Dermis blood vessel endothelial cell (primary cell): Measurements from ENCODE around the gene RAB40B. TPM values are rescaled to one million over a fixed set of nuclear protein-coding genes. Genes with fewer than 3 reads are reported as not detected.

Experiments used
- DNase-seq: peaks from one replicate; pipeline ENCODE4 v3.0.0; 2010
- total RNA-seq: library from RNA; depleted of rRNA; stranded (reverse); fragments of >200 nt; gene quantifications from 2 replicates; pipeline ENCODE4 v1.2.3, GENCODE V29; 2014

Gene RAB40B
- total RNA-seq, 1 donor from 2014 or later, result 5.8 TPM

DNA sequence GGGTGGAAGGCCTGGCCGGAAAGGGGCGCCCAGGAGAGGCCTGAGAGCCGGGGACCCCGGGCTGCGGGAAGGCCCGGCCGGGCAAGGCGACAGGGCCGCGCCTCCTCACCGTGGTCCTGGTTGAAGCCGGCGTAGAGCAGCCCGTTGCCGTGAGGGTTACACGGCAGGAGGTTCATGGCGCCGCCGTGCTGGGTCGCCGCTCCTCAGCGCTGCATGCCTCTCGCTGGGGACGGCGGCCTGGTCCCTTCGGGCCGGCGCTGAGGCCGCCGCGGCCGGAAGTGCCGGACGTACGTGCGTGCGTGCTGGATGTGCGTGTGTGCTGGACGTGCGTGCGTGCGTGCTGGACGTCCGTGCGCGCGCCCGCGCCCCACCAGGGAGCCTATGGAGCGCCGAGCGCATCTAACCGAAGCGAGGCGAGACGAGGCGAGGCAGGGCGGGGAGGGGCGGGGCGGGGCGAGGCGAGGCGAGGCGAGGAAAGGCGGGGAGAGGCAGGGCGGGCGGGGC, 50.3 kb downstream of the RAB40B start, which contains the start of gene WDR45B:
TSS of gene WDR45B (minus strand) at position 280 of the 504 bp plus-strand sequence. CDS start at position 176, 104 bp downstream.
- DNase-seq, result peak; percentile 99

DNA sequence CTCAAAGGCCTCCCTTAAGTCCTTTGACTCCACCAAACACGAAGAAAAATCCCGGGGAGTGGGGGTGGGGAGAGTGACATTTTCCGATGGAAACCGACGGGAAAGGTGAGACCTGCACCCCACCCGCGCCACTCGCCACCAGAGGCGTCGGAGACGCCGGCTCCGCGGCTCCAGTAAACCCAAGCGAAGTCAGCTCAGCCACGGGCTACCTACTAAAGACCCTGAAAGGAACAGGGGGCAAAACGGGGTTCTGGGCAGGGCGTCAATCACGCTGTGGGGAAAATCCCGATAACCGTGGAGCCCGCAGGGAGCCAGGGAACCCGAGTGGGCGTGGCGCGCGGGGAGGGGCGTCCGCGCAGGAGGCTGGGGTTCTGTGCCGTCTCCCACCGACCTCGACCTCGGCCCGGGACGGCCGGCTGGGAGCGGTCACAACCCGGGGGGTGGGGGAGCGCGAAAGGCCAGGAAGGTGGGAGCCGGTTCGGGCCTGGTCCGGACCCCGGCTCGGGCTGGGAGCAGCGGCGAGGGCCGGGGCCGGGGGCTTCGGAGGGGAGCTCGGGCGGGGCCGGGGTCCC, 50.8 kb downstream of the RAB40B start:
- DNase-seq, result peak; percentile 36

DNA sequence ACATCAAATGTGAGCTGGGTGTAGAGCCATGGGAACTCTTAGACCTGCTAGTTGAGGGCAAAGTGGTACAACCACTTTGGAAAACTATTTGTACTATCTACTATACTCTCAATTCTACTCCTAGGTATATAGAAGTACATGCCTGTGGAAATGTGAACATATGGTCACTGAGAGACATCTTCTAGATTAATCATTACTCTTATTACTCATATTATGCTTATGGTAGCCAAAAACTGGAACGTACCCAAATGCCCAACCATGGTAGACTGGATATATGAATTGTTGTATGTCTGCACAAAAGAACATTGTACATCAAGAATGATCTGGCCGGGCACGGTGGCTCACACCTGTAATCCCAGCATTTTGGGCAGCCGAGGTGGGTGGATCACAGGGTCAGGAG, 53.0 kb downstream of the RAB40B start:
- no peak for DNase-seq

DNA sequence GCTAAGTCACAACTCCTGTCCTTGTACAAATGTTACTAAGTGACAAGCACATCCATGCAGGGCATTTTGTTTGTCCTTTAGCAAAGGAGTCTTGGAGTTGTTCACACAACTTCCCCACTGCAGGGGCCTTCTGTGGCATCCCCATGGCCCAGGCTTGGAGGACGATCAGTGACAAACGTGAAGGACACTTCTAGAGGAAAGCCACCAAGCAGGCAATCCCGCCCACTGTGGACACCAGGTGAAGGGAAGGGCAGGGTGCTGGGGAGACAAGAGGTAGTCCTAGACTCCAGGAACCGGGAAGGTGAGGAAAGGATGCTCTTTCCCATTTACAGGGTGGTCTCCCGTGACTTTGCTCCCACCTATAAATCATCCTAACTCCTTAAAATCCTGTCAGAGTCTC, 54.4 kb downstream of the RAB40B start:
- no peak for DNase-seq

DNA sequence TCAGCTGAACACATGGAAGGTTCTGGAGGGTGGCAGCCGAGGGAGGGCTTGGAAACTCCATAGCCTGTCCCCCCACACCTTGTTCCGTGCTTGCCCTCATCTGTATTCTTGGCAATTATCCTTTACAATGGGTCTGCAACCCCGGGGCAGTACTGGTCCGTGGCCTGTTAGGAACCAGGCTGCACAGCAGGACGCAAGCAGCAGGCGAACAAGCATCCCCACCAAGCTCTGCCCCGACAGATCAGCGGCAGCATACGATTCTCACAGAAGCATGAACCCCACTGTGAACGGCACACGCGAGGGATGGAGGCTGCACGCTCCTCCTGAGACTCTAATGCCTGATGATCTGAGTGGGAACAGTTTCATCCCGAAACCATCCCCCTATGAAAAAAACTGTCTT, 56.5 kb downstream of the RAB40B start:
- DNase-seq, result no peak

DNA sequence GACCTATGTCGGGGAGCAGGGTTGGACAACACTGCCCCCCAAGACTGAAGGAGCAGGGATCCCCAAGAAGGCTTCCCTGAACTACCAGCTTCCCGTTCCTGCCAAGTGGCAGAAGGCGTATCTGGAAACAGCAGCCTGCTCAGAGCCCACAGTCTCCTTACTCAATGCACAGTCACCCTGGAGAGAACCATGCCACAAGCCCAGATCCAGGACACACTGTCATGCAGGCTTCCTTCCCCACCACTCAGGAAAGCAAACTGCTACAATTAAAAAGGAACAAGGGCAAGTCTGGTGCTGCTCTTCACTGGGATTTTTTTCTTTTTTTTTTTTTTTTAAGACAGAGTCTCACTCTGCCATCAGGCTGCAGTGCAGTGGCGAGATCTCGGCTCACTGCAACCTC, 58.5 kb downstream of the RAB40B start:
- DNase-seq, result no peak

DNA sequence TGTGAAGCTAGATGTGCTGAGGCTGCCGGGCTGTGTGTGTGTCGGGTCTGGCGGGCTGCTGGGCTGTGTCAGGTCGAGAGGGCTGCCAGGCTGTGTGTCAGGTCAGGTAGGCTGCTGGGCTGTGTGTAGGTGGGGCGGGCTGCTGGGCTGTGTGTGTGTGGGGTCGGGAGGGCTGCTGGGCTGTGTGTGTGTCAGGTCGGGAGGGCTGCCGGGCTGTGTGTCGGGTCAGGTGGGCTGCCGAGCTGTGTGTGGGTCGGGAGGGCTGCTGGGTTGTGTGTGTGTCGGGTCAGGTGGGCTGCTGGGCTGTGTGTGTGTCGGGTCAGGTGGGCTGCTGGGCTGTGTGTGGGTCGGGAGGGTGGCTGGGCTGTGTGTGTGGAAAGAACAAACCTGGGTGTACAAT, 58.9 kb downstream of the RAB40B start:
- no peak for DNase-seq

DNA sequence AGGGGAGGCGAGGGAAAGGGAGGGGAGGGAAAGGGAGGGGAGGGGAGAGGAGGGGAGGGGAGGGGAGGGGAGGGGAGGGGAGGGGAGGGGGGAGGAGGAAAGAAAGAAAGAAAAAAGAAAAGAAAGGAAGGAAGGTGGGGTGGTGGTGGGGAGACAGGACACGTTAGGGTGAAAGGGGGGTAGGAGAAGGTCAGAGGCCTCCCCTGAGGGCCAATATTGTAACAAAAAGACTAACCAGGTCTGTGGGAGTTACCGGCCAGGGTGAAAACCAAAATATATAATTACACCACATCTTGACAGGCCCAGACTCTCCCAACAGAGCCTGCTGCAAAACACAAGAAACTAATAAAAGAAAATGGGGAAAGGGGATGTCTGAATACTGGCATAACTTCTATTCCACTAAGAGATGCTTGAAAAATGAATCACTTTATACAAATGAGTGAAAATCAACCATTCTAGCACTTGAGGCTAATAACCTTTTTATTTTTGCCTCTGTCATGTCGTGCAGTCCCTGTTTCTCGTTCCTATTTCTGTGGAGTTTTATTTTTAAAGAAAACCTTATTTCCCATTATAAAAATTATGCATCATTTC, 60.2 kb downstream of the RAB40B start:
- DNase-seq, result no peak

DNA sequence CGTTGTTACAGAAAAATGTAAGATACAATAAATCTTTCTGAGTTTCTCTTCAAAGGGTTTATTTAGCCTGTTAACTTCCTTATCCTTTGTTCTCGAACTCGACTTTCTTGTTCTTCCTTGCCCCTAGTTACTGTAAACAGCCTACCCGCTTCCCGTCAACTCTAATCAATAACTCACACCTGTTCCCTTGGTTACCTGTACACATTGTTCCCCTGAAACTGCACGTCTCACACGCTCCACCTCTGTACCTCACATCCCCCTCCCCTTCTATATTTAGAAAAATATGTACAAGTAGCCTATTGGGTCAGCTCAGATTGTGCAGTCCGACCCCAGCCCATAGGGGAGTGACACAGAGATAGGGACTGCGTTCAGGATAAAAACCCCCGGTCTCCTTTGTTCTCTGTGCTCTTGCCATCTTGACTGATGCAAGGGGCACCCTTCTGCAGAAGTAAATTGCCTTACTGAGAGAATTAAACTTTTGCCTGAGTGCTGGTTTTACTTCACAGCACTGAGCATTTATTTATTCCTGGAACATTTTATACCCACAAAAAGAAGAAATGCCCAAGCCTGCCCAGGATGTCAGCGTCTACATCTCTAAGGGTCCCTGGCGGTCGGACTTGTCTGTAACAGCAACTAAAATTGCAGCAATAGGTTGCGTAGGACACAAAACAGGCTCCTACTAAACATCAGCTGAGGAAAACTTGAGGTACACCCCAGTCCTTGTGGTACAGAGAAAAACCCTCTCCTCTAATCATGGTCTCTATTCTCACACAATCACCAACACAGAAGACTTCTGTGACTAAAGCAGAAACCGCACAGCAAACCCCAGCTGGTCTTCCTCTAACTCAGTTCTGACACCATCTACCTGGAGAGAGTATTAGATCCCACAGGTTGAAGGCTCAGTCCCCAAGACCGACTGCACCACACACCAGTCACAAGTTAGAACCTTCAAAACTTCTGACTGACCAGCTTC, 61.6 kb downstream of the RAB40B start:
- peak; percentile 26 for DNase-seq

DNA sequence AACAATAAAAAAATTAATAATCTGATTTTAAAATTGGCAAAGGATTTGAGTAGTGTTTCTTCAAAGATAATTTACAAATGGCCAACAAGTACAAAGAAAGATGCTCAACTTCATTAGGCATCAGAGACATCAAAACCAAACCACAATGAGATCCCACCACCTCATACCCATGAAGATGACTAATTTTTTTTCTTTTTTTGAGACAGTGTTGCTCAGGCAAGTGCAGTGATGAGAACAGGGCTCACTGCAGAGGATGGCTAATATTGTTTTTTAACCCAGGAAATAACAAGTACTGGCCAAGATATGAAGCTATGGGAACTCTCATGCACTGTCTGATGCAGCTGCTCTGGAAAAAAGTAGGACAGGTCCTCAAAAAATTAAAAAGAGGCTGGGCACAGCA, 65.2 kb downstream of the RAB40B start:
- DNase-seq, result no peak

DNA sequence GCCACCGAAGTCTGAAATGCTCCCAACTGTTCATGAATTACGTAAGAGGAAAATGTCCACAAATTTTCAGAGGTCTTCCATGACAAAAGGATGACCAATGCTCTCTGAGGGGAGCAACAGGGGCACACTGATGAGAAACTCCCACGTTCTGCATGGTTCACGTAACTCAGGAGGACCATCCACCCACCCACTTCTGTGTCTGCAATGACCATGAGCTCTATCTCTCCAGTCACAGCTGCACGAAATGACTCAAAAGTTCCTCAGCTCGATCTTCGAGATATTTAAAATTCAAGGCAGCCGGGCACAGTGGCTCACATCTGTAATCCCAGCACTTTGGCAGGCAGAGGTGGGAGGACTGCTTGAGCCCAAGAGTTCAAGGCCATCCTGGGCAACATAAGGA, 66.0 kb downstream of the RAB40B start:
- no peak for DNase-seq

DNA sequence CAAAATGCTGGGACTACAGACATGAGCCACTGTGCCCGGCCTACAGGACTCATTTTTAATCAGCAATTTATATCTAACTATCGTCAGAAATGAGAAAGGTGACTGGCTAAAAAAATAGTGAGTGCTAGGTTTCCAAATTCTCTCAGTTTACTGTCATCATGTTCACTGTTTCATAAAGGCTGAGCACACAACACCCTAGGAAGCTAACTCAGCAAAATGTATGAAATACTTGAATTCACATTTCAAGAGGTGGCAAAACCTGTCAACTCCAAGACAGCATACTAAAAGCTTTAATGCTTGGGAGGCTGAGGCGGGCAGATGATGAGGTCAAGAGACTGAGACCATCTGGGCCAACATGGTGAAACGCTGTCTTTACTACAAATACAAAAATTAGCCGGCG, 67.0 kb downstream of the RAB40B start:
- no peak for DNase-seq

DNA sequence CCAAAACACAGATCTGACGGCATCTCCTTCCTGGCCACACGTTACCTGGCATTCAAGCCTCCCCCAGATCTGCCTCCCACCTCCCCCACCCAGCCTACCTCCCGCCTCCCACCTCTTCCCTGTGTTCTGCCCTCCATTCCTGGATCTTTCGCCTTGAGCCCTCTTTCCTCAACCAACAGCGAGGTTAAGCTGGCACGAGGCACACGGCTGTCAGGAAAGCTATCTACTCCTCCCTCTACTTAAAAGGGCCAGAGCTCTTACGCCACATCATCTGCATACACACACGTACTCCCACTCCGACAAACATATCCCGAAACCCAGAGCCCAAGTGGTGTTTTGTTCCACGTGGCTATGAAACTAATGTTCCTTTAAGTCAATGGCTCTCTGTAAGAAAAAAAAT, 68.3 kb downstream of the RAB40B start:
- no peak for DNase-seq

DNA sequence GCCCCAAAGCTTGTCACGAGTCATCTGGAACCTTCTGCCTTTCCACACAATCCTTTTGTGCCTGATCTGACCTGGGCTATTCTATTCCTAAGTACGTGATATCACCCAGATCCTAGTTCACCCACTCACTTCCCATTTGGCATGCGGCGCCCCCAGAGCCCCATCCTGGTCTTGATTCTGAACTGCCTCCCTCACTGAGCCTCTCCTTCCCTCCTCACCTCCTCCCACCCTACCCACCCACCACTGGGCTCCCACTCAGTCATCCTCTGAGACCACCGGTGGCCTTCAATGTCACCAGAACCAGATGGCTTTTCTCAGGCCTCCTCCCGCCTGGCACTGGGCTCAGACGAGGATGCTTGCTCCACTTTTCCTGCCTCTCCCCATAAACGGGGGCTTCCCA, 68.8 kb downstream of the RAB40B start:
- no peak for DNase-seq

DNA sequence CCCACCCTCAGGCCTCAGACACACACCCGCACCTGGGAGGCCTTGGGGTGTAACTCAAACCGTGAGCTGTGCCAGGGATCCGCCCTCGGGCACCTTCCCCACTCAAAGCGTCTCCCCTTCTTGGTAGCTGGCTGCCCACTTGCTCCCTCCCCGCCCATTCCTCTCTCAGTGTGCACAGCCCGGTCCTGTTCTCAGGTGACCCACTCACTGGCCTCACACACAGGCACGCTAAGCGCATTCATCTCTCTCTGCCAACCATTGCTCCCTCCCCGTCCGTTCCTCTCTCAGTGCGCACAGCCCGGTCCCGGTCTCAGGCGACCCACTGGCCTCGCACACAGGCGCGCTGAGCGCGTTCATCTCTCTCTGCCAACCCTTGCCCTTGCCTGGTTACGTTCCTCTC, 71.1 kb downstream of the RAB40B start:
- no peak for DNase-seq

DNA sequence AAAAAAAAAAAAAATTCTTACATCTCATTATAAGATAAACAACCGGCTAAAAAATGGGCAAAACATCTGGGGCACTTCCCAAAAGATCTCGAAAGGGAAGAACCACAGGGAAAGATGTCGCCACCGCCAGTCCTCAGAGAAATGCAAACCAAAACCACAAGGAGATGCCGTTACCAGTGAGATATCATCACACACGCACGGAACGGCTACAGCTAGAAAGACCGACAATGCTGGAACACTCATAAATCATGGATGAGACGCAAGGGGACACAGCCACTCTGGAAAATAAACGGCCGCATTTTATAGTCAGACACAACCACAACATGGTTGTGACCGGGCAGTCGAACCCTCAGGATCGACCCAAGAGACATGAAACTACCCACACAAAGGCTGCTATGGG, 74.8 kb downstream of the RAB40B start:
- no peak for DNase-seq

DNA sequence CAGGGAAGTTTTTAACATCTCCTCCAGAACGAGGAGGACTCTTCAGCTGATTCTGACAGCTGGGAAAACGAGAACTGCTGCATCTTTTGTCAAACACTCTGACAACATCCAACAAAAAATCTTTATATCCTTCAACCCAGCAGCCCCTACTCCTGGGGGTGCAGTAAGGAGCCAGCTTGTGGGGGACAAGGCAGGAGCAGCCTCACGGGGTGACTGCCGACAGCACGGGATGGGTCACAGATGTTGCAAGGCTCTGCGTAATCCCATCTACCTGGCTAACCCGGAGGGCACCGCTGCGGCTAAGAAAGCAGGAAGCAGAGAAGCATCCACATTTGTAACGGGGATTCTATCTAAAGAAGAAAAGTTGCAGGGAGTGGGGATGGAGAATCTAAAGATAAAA, 78.9 kb downstream of the RAB40B start:
- DNase-seq, result no peak

DNA sequence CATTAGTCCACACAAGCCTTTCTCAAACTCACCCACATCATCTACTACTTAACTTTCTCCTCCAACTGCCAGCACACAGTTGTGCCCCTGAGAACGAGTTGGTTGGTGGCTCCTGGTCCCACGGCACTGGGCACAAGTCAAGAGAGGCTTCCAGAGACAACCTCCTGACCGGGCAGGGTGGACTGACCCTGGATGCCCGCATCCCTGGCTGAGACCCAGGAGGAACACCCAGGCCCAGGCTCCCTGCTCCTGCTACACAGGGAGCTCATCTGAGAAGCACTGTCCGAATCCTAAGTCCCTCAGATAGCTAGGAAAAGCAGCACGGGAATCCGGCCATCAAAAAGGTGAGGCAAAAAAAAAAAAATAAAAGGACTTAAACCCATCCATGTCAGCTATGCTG, 79.3 kb downstream of the RAB40B start:
- no peak for DNase-seq

DNA sequence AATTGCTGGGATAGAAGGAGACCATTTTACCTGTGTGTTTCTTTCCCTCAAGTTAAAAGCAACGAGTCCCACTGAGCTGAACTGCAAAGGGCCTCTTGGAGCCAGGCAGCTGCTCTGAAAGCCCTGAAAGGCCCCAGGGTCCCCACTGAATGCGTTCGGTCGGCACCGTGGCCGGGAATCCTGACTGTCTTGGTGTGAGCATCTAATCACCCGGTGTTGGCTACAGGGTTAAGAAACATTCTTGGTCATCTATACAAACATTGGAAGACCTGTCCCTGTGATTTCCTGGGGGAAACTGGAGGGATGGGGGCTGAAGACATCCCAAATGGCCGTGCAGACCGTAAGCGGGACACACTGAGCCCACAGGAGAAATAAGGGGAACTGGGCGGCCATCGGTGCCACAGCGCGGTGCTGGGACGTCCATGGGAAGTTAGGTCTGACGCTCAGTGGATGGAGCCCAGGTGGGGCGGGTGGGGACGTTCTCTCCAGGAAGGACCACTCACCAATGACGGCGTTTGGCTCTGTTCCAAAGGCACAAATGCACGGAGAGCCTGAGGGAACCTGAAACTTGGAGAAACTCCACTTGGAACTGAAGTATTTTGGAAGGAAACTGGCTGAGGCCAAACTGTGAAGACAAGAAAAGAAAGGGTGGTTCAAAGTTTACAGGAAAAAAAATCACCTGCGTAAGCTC, 82.3 kb downstream of the RAB40B start:
- DNase-seq, result no peak

DNA sequence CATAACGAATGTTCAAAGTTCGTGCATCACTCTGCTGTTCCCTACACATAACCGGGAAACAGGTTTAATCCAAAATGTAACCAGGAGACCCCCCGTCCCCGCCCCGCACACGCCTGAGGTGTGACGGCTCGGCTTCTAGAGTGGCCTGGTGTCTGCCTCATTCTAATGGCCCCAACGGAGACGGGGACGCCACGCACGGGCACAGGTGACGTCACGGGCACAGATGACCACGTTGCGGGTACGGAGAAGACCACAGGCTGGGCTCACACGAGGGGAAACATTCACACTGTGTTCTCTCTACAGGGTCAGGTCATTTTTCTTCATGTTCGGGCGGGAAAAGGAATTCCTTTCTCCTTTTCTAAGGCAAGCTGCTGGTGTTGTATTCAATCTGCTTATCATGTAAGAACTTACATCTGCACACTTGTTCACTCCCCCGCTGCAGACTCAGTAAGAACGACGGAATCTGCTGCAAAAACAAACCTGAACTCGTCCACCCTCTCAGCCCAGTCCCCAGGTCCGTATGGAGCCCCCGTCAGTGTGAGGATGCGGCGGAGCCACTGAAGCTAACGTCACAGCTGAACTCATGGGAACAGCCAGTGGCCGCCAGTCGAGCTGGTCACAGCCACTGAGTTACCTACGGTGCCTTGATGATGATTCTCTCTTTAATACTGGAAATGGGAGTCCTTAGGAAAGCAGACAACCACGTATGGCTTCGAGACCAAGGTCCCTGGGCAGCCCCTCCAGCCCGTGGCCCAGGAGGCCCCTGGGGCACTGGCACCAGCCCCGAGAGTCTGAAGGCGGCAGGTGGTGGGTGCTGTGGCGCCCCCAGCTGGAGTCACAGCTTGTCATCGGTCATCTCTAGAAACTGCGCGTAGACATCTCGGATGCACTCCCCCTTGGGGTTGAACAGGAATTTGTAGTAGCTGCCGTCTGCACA, 83.1 kb downstream of the RAB40B start:
- DNase-seq, result no peak

DNA sequence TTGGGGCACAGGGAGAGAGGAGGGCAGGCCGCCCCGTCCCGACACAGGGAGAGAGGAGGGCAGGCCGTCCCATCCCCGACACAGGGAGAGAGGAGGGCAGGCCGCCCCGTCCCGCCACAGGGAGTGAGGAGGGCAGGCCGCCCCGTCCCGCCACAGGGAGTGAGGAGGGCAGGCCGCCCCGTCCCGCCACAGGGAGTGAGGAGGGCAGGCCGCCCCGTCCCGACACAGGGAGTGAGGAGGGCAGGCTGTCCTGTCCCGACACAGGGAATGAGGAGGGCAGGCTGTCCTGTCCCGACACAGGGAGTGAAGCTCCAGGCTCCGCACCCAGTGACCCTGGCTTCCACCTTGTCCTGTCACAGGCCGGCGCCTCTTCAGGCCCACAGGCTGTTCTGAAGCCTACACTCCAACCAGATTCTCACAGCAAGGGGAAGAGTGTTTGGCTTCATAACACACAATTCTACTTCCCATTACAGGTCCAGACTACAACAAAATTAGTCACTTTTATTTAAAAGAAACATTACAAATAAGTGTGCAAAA, 84.3 kb downstream of the RAB40B start:
- DNase-seq, result no peak
